Mucosa of rectum (tissue), 2 donors: ENCODE results near the gene TIA1.

ENCODE experiments used
- H3K27ac ChIP-seq, 2 donors: one replicate each; pipeline ENCODE4 v1.7.0; 2013; ENCODE audit warnings: inconsistent platforms in 2 of 2, low read depth in 2 of 2, low read length in 2 of 2
- H3K27me3 ChIP-seq, 2 donors: one replicate each; pipeline ENCODE4 v1.7.0; 2013; ENCODE audit warnings: low read length in 2 of 2; ENCODE audit not compliant: control insufficient read depth in 2 of 2, insufficient read depth in 2 of 2
- H3K36me3 ChIP-seq, 2 donors: one replicate each; pipeline ENCODE4 v1.7.0; 2013; ENCODE audit warnings: low read length in 2 of 2; ENCODE audit not compliant: control insufficient read depth in 2 of 2, insufficient read depth in 2 of 2
- H3K4me1 ChIP-seq, 2 donors: one replicate each; pipeline ENCODE4 v1.7.0; 2013; ENCODE audit warnings: low read length in 2 of 2, mild to moderate bottlenecking in 1 of 2; ENCODE audit not compliant: control insufficient read depth in 2 of 2, insufficient read depth in 2 of 2
- H3K4me3 ChIP-seq, 2 donors: one replicate each; pipeline ENCODE4 v1.7.0; 2013; ENCODE audit warnings: low read length in 2 of 2
- H3K9ac ChIP-seq, 2 donors: one replicate each; pipeline ENCODE4 v1.7.0; 2013; ENCODE audit warnings: low read length in 2 of 2, low read depth in 1 of 2, mild to moderate bottlenecking in 1 of 2
- H3K9me3 ChIP-seq, 2 donors: one replicate each; pipeline ENCODE4 v1.7.0; 2013; ENCODE audit warnings: low read length in 2 of 2; ENCODE audit not compliant: control insufficient read depth in 2 of 2
- donor health status: healthy.
- donor health status: Normal muscosa, but diverticular disease.

Gene TIA1

DNA sequence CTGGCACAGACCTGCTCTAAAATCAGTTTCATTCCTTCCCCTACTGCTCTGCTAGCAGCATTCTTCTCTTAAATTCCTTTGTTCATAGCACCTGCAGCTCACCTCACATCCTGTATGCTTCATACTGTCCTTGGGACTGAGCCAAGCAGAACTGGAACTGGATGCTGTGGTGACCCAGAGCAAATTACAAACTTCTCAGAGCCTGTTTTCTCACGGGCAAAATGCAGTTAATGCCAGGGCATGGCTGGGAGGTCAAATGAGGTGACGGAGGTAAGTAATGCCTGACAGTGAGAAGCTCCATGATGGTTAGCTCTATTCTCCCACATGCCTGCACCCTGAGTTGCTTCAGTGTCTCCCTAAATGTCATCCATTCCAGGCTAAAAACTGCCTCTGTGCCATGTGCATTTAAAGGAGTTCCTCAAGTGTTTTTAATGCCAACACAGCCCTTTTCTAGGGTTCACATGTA lies 87.3 kb downstream of the TIA1 start:
- Histone ChIP-seq H3K9ac (no peak overlapping the region), H3K36me3 (peaks cover 11 to 14% of the 10 kb centered on the region in 2 donors), H3K4me1 (no peaks in the 10 kb centered on the region), H3K27ac (no peak overlapping the region), H3K9me3 (no peaks in the 10 kb centered on the region), H3K27me3 (no peaks in the 10 kb centered on the region), H3K4me3 (no peak overlapping the region)

DNA sequence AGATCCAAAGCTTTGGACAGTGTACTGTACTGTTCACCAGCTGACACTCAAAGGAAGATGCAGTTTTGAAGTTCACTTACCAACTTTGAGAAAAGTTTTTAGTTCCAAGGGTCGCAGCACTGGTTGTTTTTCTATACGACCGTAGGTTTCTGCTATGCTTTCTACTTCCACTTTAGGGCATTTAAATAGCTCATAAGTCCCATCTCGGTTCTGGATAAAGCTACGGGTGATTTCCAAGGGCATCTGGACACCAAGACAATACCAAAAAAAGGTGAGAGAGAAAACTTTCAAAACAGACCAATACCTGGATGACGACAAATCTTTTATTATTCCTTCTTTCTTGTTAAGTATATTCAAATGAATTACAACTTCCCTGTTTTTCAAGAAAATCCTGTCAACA lies 87.9 kb downstream of the TIA1 start:
- Histone ChIP-seq H3K9ac (no peak overlapping the region), H3K27me3 (no peaks in the 10 kb centered on the region), H3K9me3 (no peaks in the 10 kb centered on the region), H3K4me3 (no peak overlapping the region), H3K36me3 (peaks cover 10 to 12% of the 10 kb centered on the region in 2 donors), H3K4me1 (no peaks in the 10 kb centered on the region), H3K27ac (no peak overlapping the region)
